GM18507 (cell line): ENCODE data around the gene NPS.

Source experiments
- DNase-seq: peaks from one replicate; pipeline ENCODE4 v3.0.0; 2011; ENCODE audit warnings: low read depth; ENCODE audit not compliant: insufficient read length; ENCODE audit errors: extremely low spot score
- FAIRE-seq: peaks from 2 replicates; lab custom pipeline; 2011; peaks lifted over from hg19 to GRCh38; lab: Jason Lieb, UNC

Gene NPS

GRCh38 chr10:127549009-127549408 lies at the start of gene NPS:
Gene NPS, plus strand, starts transcription at chr10:127549309. Its CDS starts 60 bp downstream, at chr10:127549369.
- FAIRE-seq = no peak
- no peak for DNase-seq

- DNase-seq (no peak), FAIRE-seq (no peak)
These were observed 49.0 kb upstream of the NPS start for GRCh38 chr10:127500127-127500526.

GRCh38 chr10:127506094-127506493 lies 43.0 kb upstream of the NPS start:
- FAIRE-seq (no peak), DNase-seq (no peak)

GRCh38 chr10:127522298-127522697 lies 26.8 kb upstream of the NPS start:
- DNase-seq (no peak), FAIRE-seq (no peak)

- no peak for DNase-seq
- no peak for FAIRE-seq
These were observed 25.6 kb upstream of the NPS start for GRCh38 chr10:127523476-127523875.

- no peak for FAIRE-seq
- DNase-seq = no peak
These were observed 24.9 kb upstream of the NPS start for GRCh38 chr10:127524229-127524628.

GRCh38 chr10:127524908-127525665 lies 24.0 kb upstream of the NPS start:
- FAIRE-seq (no peak), DNase-seq (no peak)

- no peak for FAIRE-seq
- no peak for DNase-seq
These were observed 23.4 kb upstream of the NPS start for GRCh38 chr10:127525686-127526085.

GRCh38 chr10:127526161-127526560 lies 22.9 kb upstream of the NPS start:
- FAIRE-seq = no peak
- DNase-seq = no peak

GRCh38 chr10:127527320-127527719 lies 21.8 kb upstream of the NPS start:
- DNase-seq (no peak), FAIRE-seq (no peak)

GRCh38 chr10:127527891-127528290 lies 21.2 kb upstream of the NPS start:
- no peak for DNase-seq
- no peak for FAIRE-seq

- FAIRE-seq (no peak), DNase-seq (no peak)
These were observed 16.9 kb upstream of the NPS start for GRCh38 chr10:127532193-127532592.

GRCh38 chr10:127532659-127533058 lies 16.4 kb upstream of the NPS start:
- no peak for FAIRE-seq
- DNase-seq = no peak

- FAIRE-seq (no peak), DNase-seq (no peak)
These were observed 15.0 kb upstream of the NPS start for GRCh38 chr10:127534074-127534473.

GRCh38 chr10:127534496-127534895 lies 14.6 kb upstream of the NPS start:
- no peak for DNase-seq
- no peak for FAIRE-seq

GRCh38 chr10:127535802-127536515 lies 13.2 kb upstream of the NPS start:
- DNase-seq (no peak), FAIRE-seq (no peak)

- no peak for FAIRE-seq
These were observed 11.9 kb upstream of the NPS start for GRCh38 chr10:127536972-127537760.

GRCh38 chr10:127537924-127538323 lies 11.2 kb upstream of the NPS start:
- FAIRE-seq (no peak), DNase-seq (no peak)

More at GRCh38 chr10:127536972-127537760, 11.9 kb upstream of the NPS start:
- DNase-seq = no peak

- FAIRE-seq (no peak), DNase-seq (no peak)
These were observed 1.1 kb upstream of the NPS start for GRCh38 chr10:127548022-127548421.

GRCh38 chr10:127550861-127551260 lies 1.8 kb downstream of the NPS start:
- no peak for FAIRE-seq
- no peak for DNase-seq
